LNCaP clone FGC (cell line): Measurements from ENCODE around the gene KPNA6.

Source experiments
- DNase-seq: peaks from one replicate; pipeline ENCODE4 v3.0.0-alpha.2; 2011; ENCODE audit warnings: low read depth
- H3K4me3 ChIP-seq: 2 replicates; pipeline ENCODE4 v1.5.1; 2011; ENCODE audit warnings: mild to moderate bottlenecking, low read depth, low read length, control low read depth
- TF ChIP-seq, protein P1 (sequence below): IDR thresholded peaks from 2 replicates; pipeline ENCODE4 v1.5.1; 2012; ENCODE audit warnings: mild to moderate bottlenecking; ENCODE audit not compliant: control insufficient read depth, insufficient read depth; ENCODE audit errors: extremely low read depth

KPNA6 gene

GRCh38 chr1:32091176-32091575, 16.7 kb upstream of the KPNA6 start:
- TF ChIP-seq, protein P1, sequence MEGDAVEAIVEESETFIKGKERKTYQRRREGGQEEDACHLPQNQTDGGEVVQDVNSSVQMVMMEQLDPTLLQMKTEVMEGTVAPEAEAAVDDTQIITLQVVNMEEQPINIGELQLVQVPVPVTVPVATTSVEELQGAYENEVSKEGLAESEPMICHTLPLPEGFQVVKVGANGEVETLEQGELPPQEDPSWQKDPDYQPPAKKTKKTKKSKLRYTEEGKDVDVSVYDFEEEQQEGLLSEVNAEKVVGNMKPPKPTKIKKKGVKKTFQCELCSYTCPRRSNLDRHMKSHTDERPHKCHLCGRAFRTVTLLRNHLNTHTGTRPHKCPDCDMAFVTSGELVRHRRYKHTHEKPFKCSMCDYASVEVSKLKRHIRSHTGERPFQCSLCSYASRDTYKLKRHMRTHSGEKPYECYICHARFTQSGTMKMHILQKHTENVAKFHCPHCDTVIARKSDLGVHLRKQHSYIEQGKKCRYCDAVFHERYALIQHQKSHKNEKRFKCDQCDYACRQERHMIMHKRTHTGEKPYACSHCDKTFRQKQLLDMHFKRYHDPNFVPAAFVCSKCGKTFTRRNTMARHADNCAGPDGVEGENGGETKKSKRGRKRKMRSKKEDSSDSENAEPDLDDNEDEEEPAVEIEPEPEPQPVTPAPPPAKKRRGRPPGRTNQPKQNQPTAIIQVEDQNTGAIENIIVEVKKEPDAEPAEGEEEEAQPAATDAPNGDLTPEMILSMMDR, result no peak
- no peak overlapping the region for H3K4me3 ChIP-seq
- no peak for DNase-seq

GRCh38 chr1:32091591-32091990, 16.3 kb upstream of the KPNA6 start:
- no peak for DNase-seq
- H3K4me3 ChIP-seq, result no peak overlapping the region
- TF ChIP-seq, protein P1, result no peak

GRCh38 chr1:32094746-32095521, 12.9 kb upstream of the KPNA6 start:
- no peak overlapping the region for H3K4me3 ChIP-seq
- TF ChIP-seq, protein P1, result no peak
- no peak for DNase-seq

GRCh38 chr1:32099426-32099825, 8.4 kb upstream of the KPNA6 start:
- H3K4me3 ChIP-seq, result no peak overlapping the region
- TF ChIP-seq, protein P1, result no peak
- no peak for DNase-seq

DNA sequence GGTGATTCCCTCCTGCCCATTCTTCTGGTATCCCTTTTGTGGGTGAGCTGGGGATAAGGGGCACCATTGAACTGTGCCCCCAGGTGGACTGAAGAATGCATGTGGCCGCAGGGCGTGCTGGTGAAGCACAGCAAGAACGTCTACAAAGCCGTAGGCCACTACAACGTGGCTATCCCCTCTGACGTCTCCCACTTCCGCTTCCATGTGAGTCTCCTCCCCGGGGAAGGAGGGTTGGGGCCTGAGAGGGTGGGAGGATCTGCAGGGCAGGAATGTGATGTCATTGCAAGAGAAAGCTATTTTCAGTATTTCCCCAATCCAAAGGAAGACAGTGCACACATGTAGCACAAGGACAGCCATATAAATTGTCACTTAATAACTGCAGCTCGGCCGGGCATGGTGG, 7.5 kb upstream of the KPNA6 start:
- H3K4me3 ChIP-seq, result no peak overlapping the region
- TF ChIP-seq, protein P1, result no peak
- DNase-seq, result no peak

GRCh38 chr1:32100807-32101708, 6.8 kb upstream of the KPNA6 start:
- H3K4me3 ChIP-seq, result no peak overlapping the region
- TF ChIP-seq, protein P1, result no peak
- no peak for DNase-seq
